A204.1 (cell line): ENCODE data around the gene WDCP.
"Not testable (repeated sequence)": the region's sequence is repeated elsewhere in the genome, so short reads cannot be mapped to it uniquely, and the experiment has no call there.

Experiments used
- FAIRE-seq: peaks from 2 replicates; lab custom pipeline; 2012; peaks lifted over from hg19 to GRCh38; lab: Jason Lieb, UNC

Gene WDCP, protein sequence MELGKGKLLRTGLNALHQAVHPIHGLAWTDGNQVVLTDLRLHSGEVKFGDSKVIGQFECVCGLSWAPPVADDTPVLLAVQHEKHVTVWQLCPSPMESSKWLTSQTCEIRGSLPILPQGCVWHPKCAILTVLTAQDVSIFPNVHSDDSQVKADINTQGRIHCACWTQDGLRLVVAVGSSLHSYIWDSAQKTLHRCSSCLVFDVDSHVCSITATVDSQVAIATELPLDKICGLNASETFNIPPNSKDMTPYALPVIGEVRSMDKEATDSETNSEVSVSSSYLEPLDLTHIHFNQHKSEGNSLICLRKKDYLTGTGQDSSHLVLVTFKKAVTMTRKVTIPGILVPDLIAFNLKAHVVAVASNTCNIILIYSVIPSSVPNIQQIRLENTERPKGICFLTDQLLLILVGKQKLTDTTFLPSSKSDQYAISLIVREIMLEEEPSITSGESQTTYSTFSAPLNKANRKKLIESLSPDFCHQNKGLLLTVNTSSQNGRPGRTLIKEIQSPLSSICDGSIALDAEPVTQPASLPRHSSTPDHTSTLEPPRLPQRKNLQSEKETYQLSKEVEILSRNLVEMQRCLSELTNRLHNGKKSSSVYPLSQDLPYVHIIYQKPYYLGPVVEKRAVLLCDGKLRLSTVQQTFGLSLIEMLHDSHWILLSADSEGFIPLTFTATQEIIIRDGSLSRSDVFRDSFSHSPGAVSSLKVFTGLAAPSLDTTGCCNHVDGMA

DNA sequence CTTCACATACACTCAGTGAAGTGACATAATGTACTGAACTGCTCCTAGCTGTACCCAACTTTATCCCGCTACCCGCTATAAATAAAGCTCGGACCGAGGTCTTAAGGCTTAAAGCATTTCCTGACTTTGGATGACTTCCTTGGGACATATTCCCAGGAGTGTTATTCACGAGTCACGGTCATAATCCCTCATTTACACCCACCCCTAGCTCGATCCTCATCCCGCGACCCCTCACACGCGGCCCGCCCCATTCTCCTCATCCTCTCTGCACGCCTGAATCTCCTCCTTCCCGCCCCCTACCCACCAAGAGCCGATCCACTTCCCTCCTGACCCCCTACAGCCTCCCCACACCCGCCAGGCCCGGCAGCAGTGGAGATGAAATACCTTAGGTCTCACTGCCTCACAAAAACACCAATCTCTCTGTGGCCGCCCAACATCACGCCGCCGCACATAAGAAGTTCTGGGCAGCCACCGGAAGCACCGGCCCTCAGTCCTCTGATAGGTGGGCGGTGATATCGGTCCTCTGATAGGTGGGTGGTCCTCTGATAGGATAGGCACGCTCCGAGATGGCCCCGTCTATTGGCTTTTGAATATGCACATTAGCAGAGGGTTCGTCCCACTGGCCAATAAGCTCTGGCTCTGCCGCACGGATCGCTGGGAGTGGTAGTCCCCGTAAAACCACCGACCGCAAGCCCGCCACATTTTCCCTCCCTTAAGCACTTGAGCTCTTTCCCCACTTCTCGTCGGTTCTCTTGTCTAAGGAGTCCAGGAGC is at the start of gene WDCP:
TSS of gene WDCP (minus strand) at position 462 of the 773 bp plus-strand sequence. CDS start 7,897 bp downstream, outside the sequence.
- peak; percentile 97 for FAIRE-seq

DNA sequence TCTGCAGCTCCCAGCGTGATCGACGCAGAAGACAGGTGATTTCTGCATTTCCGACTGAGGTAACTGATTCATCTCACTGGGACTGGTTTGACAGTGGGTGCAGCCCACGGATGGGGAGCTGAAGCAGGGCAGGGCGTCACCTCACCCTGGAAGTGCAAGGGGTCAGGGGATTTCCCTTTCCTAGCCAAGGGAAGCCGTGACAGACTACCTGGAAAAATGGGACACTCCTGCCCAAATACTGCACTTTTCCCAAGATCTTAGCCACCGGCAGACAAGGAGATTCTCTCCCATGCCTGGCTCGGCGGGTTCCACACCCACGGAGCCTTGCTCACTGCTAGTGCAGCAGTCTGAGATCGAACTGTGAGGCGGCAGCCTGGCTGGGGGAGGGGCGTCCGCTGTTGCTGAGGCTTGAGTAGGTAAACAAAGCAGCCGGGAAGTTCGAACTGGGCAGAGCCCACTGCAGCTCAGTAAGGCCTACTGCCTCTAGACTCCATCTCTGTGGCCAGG is 48.0 kb upstream of the WDCP start:
- FAIRE-seq: not testable (repeated sequence)

DNA sequence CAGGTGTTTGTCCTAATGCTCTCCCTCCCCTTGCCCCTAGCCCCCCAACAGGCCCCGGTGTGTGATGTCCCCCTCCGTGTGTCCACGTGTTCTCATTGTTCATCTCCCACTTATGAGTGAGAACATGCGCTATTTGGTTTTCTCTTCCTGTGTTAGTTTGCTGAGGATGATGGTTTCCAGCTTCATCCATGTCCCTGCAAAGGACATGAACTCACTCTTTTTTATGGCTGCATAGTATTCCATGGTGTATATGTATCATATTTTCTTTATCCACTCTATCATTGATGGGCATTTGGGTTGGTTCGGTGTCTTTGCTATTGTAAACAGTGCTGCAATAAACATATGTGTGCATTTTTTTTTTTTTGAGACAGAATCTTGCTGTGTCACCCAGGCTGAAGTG is 46.1 kb upstream of the WDCP start:
- FAIRE-seq: not testable (repeated sequence)

DNA sequence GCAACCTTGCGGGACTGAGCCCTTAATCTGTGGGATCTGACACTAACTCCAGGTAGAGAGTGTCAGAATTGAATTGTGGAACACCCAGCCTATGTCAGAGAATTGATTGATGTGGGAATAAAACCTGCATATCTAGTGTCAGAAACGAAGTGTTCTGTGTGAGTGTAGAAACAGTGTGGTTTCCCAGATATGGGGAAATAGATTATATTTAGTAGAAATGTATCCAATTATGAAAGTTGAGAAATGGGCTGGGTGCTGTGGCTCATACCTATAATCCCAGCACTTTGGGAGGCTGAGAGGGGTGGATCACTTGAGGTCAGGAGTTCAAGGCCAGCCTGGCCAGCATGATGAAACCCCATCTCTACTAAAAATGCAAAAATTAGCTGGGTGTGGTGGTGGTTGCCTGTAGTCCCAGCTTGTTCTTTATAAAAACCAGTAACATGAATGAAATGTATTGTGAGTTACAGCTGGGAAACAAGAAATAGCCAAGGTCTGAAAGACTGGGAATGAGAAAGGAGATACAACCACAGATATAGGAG is 41.7 kb upstream of the WDCP start:
- FAIRE-seq: no peak

DNA sequence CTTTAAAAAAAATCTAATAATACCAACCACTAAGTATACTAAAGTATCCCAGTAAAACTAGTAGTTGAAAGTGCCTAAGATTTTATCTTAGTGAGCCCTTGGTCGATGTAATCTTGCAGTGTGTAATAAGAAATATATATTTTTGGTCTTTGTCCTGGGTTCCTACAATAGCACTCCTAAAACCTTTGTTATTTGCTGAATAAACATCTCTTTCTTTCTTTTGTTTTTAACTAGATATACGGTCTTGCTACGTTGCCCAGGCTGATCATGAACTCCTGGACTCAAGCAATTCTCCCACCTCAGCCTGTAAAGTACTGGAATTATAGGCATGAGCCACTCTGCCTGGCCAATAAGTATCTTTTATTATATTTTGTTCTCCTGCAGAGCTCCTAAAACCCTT is 39.8 kb upstream of the WDCP start:
- FAIRE-seq: no peak

DNA sequence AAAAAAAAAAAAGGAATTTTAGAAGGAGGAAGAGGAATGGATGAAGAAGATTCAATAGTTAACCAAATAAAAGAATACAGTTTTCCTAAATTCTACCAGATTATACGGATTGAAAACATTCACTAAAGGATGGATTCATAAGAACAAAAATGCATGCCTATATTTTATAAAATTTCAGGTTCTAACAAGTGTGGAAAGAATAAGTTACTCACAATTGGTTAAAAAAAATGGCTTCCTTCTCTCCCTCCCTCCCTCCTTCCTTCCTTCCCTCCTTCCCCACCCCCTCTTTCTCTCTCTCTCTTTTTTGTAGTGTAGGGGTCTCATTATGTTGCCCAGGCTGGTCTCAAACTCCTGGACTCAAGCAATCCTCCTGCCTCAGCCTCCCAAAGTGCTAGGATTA is 39.0 kb upstream of the WDCP start:
- FAIRE-seq: no peak

DNA sequence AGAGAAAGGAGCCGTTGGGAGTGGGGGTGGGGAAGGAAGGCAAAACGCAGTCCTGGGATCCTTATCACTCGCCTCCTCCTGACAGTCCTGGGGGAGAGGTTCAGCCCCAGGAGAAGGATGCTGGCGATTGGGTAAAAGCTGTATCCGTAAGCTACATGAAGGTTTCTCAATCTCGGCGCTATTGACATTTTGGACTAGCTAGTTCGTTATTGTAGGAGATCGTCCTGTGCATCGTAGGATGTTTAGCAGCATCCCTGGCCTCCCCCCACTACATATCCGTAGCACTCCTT is 38.0 kb upstream of the WDCP start:
- FAIRE-seq: no peak

DNA sequence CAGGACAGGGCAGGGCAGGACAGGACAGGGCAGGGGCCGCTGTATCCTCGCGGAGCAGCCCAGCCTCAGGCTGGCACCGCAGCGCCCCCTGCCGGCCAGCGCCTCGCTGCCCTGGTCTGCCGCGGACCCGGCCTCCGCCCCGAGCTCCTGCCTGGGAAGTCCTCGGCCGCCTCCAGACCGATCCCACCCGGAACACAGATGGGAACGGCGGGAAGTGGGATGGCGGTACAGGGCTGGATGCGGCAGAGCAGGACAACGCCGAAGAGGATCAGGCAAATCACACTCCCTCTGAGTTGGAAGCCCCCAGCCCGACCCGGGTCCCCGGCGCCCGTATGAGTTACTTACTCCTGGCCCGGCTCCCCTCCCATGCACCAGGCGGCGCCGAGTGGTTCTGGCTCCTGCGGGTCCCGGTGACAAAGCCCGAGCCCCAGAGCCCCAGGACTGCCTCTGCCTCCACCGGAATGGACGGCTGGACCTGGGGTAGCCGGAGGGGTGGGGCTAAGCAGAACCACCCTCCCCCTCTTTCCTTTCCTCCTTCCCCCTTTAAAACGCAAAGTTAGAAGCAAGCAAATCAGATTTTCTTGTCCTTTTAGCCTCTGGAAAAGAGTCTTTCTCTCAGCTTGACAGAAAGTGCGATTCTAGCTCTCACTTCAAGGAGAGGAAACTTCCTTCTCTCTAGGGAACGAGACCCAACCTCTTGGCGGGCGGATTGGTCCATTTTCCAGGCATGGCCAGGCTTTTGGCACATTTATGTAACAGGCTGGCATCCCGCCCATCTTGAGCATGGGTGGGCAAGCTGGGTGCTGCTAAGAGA is 37.4 kb upstream of the WDCP start, which contains the start of gene TP53I3:
TSS of gene TP53I3 (minus strand) at position 449 of the 814 bp plus-strand sequence. CDS start 508 bp downstream, outside the sequence.
- no peak for FAIRE-seq

DNA sequence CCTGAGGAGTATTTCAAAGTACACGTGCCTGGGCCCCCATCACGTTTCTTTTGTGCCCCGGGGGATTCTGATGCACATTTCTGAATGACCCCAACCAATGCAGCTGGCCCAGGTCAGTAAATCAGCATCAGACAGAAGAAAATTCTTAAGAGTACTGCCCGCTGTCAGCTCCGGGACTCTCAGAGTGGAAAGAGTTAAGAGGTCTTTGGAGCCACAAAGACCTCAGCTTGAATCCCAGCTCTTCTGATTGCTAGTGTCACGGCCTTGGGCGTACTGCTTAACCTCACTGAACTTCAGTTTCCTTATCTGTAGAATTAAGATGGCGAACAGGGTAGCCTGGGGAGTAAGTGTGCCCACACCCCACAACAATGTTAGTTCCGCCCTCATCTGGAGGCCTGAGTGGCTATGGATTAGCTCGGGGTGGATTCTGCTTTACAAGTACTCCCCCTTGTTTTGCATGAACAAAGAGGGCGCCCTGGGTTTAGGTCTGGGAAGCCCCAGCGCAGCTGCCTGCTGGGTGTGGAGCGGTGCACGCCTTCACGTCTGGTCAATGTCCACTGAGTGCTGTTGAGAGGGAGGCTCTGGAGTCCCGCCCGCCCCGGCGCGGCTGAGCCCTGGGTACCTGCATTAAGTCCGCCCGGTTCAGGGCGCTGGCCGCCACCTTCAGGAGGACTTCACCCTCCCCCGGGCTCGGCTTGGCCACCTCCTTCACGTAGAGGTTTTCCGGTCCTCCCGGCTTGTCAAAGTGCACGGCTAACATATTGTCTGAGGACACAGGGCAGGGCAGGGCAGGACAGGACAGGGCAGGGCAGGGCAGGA is 36.6 kb upstream of the WDCP start:
- FAIRE-seq: no peak

DNA sequence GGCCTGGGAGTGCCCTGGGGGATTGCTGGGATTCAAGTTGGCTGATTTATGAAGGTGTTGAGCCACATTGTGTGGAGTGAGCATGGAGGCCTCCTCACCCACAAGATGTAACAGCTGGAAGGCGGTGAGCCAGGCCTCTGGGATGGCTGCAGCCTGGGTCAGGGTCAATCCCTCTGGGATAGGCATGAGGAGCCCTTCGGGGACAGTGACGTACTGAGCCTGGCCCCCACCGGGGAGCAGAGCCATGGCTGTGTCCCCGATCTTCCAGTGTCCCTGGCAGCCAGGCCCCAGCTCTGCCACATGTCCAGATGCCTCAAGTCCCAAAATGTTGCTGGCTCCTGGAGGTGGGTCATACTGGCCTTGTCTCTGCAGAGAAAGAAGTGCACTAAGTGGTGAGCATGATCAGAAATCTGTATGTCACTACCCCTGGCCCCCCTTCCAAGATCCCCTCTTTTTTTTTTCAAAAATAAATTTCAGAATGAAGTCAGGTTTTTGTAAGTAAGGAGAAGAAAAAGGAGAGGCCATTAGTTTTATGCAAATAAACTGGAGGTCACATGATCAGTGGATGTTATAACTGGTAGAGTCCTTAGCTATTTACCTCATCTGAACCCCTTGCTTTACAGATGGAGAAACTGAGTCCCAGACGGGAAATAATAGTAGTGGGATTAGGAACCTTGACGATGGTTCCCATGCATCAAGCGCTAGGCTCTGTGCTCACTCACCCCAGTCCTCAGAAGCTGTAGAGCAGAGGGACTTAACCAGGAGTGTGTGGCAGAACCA is 35.8 kb upstream of the WDCP start:
- no peak for FAIRE-seq

DNA sequence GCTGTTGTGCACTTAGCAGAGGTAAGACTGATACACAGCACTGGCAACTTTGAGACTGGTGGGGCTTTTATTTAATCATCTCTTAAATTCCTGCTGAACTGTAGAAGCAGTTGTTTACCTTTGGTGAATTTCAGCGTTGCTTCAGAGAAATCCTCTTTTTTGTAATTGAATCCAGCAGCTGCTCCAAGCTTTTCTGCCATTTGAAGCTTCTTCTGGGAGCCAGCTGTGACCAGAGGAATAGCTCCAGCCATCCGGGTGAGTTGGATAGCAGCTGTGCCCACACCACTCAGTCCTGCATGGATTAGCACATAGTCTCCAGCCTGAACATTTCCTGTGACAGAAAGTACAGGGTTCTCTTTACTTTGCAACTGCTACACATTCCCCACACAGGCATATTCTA is 33.5 kb upstream of the WDCP start:
- FAIRE-seq: no peak

DNA sequence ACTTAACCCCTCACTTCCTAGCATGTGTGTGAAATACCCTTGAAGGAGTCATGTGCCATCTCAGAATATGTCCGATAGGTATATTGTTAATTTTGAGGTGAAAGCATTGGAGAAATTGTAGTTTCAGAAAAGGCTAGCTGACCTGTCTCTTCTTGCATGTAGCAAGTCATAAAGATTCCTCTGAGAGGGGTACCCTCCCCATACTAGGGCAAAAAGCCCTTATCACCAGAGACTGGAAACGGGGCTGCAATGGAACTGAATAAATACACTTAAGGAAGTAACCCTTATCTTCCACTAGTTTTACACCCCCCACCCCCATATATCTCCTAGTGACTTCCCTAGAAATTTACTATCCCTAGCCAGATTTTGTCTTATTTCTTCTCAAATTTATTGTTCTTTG is 30.7 kb upstream of the WDCP start:
- no peak for FAIRE-seq

DNA sequence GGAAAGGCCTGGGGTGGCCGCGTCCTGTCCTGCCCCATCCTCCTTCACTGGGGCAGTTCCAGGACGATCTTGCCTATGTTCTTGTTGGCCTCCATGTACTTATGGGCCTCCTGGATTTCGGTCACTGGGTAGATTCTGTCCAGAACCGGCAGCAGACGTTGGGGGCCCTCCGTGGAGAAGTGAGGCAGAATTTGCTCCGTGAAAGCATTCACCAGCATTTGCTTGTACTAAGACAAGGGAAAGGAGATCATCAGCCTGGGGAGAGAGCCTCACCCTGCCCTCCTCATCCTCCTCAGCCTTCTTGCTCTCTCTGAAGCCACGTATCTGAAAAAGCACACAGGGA is 30.3 kb upstream of the WDCP start:
- no peak for FAIRE-seq

DNA sequence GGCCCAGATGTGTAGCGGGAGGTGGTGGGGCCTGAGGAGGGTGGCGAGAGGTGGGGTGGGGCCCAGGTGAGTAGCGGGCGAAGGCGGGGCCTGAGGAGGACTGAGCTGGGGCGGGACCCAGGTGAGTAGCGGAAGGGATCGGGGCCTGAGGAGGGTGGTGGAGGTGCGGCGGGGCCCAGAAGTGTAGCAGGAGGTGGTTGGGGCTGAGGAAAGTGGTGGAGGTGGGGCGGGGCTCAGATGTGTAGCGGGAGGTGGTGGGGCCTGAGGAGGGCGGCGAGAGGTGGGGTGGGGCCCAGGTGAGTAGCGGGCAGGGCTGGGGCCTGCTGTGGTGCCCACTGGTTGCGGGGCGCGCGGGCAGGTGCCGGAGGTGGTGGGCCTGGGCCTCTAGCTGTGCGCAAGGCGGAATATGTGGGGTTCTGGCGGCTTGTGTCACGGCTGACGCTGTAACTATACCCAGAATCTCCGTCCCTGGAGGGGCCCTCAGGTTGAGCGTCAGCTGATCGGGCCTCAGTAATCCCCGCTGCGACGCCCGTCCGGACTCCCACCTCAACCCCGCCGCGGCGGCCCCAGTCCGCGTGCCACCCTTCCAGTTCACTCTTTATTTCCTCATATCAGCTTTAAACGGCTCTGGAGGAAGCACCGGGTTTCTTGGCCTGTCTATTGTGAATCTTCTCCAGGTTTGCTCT is 29.8 kb upstream of the WDCP start:
- no peak for FAIRE-seq

DNA sequence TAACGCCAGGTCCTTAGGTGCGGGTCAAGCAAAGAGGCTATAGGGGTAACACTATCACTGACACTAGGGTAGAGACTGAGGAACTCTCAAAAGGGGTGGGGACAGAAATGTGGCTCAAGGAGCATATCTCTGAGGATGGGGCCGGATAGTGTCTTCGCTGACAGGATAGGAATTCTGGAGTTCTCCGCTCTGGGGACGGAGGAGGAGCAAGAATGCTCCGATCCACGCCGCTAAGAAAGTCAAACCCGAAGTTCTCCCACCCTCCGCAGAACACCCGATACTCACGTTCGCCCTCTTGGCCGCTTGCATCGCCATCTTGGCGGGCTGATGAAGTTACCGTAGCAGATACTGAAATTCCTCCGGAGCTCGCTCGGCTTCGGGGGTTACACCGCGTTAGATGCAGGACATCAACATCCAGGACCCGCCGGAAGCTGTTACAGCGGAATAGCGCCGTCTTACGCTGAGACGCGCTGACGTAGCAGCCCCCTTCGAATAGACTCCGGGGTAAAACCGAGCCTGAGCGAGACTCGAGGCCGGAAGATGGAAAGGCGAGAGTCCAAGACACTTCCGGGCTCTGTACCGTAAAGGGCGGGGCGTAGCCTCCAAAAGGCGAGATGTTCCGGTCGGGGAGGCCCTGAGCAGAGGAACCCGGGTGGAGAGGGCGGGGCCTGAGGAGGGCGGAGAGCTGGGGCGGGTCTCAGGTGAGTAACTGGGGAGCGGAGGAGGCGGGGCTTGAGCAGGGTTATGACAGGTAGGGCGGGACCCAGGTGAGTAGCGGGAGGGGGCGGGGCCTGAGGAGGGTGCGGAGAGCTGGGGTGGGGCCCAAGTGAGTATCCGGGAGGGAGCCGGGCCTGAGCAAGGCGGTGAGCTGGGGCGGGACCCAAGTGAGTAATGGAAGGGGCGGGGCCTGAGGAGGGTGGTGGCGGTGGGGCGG is 29.0 kb upstream of the WDCP start, which contains the start of gene SF3B6:
TSS of gene SF3B6 (minus strand) at position 412 of the 934 bp plus-strand sequence. CDS start at position 315, 97 bp downstream.
- FAIRE-seq: peak; percentile 90

DNA sequence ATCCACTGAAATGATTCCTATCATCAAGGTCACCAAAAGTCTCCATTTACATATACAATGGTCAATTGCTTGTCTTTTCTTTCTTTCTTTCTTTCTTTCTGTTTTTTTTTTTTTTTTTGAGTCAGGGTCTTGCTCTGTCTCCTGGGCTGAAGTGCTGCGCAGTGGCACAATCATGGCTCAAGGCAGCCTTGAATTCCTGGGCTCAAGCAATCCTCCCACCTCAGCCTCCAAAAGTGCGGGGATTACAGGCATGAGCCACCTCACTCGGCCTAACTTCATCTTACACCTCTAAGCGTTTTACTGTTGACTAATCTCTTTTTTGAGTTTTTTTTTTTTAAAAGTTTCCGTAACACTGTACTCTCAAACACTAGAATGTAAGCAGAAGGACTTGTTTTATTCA is 28.1 kb upstream of the WDCP start:
- FAIRE-seq: no peak

DNA sequence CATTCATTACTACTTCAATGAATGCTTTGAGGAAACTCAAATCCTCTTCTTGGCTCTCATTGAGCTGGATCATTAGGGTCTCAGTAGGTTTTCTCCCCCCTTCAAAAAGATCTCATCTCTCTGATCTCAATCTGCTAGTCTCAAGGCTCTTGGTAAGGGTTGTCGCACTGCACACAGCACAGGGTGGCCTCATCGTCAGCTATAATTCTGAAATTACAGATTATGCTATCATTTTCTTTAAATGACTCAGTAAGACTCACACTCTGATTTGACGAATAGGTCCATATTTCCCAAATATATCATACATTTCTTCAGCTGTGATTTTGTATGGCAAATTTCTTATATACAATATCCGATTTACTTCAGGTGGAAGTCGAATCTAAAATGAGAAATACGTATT is 26.6 kb upstream of the WDCP start:
- FAIRE-seq: no peak

DNA sequence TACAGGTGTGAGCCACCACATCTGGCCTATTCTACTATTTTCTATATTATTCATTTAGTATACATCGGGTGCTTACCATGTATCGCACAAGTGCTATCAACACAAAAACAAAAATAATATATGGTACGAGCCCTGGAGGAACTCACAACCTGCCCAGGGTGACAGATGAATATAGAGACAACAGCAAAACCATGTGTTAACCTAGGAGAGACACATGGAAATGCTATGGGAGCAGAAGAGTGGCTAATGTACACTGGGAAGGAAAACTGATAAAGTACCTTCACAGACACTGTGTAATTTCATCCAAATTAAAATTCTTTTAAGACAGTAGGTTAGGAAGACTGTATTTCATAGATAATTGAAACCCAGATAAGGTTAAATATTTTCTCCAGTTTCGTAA is 25.1 kb upstream of the WDCP start:
- FAIRE-seq: no peak
